K562 (cell line): Measurements from ENCODE around the gene ANKS1A. TPM values are rescaled to one million over a fixed set of nuclear protein-coding genes. Genes with fewer than 3 reads are reported as not detected.

Experiments used
- CBX3 ChIP-seq, 2 experiments: IDR thresholded peaks; 1 replicate in 1 of 2; 2 replicates in 1 of 2; pipeline ENCODE4 v1.6.1; 2012; ENCODE audit warnings: inconsistent platforms in 2 of 2, low read length in 2 of 2, borderline replicate concordance in 1 of 2, control low read depth in 1 of 2
- EP400 ChIP-seq: fragments of 450-650 bp; IDR thresholded peaks from 2 replicates; pipeline ENCODE4 v1.6.1; 2017; ENCODE audit warnings: antibody characterized with exemption, mild to moderate bottlenecking, moderate library complexity
- RAD21 ChIP-seq, 2 experiments: fragments of 250-450 bp in 1 of 2; fragments of 450-650 bp in 1 of 2; sonication (Bioruptor Pico) in 1 of 2; formaldehyde crosslinking in 1 of 2; IDR thresholded peaks in 1 of 2; conservative IDR thresholded peaks in 1 of 2; 2 replicates each; pipeline versions ENCODE4 v1.4.0 to v1.8.0; 2020 to 2022; ENCODE audit warnings: mild to moderate bottlenecking in 2 of 2, moderate library complexity in 1 of 2
- SRF ChIP-seq, 2 experiments: fragments of 250-450, 450-650 bp in 1 of 2; sonication (Bioruptor Pico) in 1 of 2; sonication (generic) in 1 of 2; formaldehyde crosslinking; IDR thresholded peaks; 2 replicates each; pipeline versions ENCODE4 v1.5.0 to v1.5.1; 2020 to 2022; ENCODE audit warnings: mild to moderate bottlenecking in 1 of 2, missing genetic modification reagents in 1 of 2
- polyA plus RNA-seq, 8 experiments: library from polyadenylated mRNA; depleted of rRNA in 4 of 8; stranded (reverse) in 5 of 8; unstranded in 3 of 8; fragments of >200 nt; fragmentation: Nextera tagmentation in 2 of 8; fragmentation: Illumina TruSeq in 1 of 8; extraction: Ambion mirVana in 2 of 8; extraction: Trizol in 1 of 8; gene quantifications; 2 replicates each; pipeline versions ENCODE4 v1.2.1 to v1.2.3, GENCODE V29; 2011 to 2014; ENCODE audit warnings: inconsistent platforms in 1 of 8, missing spikeins in 1 of 8
- total RNA-seq, 7 experiments: library from RNA; depleted of rRNA in 6 of 7; stranded (reverse); fragments of >200 nt in 6 of 7; fragmentation: Illumina TruSeq in 2 of 7; extraction: Trizol in 2 of 7; gene quantifications; 2 replicates each; pipeline versions ENCODE4 v1.2.1 to v1.2.3, GENCODE V29; 2011 to 2021; ENCODE audit warnings: low replicate concordance in 1 of 7
- TF ChIP-seq, protein P1 (sequence below): fragments of 450-650 bp; IDR thresholded peaks from 2 replicates; pipeline ENCODE4 v1.6.1; 2016; ENCODE audit warnings: mild to moderate bottlenecking, moderate library complexity
- TF ChIP-seq, protein P2 (sequence below): fragments of 450-650 bp; conservative IDR thresholded peaks from 2 replicates; pipeline ENCODE4 v1.6.1; 2016; ENCODE audit warnings: missing genetic modification characterization, low read depth, mild to moderate bottlenecking, missing compliant biosample characterization, moderate library complexity
- TF ChIP-seq, protein P3 (sequence below): sonication (generic); formaldehyde crosslinking; IDR thresholded peaks from 2 replicates; pipeline ENCODE4 v1.9.0; 2022; ENCODE audit warnings: mild to moderate bottlenecking, missing genetic modification reagents
- TF ChIP-seq, protein P4 (sequence below): sonication (generic); formaldehyde crosslinking; IDR thresholded peaks from 2 replicates; pipeline ENCODE4 v1.8.1; 2022; ENCODE audit warnings: missing genetic modification reagents
- TF ChIP-seq, protein P5 (sequence below), 3 experiments: IDR thresholded peaks in 2 of 3; conservative IDR thresholded peaks in 1 of 3; 2 replicates each; pipeline ENCODE4 v1.5.1; 2011 to 2012; ENCODE audit warnings: low read length in 3 of 3, mild to moderate bottlenecking in 3 of 3, control low read depth in 2 of 3, improper control_type of control experiment in 1 of 3, inconsistent platforms in 1 of 3, low read depth in 1 of 3, mixed read lengths in 1 of 3, moderate library complexity in 1 of 3; ENCODE audit not compliant: insufficient read depth in 2 of 3

The ANKS1A gene
- total and polyA plus RNA-seq, 9 of the 15 experiments (the other 6 are each of a cell fraction or from before 2014, with no cell fraction given): 1.1 to 13.8 (median 5.3) TPM

DNA sequence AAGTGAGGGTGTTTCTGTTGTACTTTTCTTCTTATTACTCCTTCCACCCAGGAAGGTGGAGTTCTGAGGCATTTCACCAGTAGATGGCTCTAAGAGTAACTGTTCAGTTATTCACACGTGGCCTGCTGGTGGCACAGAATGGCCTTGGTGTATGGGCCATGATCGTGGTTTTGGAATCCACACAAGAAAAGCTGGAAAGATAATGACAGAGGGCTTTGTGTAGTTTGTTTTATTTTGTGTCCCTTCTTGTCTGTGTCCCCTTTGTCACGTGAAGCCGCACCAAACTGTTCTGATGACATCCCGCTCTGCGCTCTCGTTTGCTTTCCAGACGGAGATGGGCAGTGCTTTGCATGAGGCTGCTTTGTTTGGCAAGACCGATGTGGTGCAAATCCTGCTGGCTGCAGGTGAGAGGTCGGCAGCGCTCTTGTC lies 93.4 kb downstream of the ANKS1A start (continued):
- TF ChIP-seq, protein P1, sequence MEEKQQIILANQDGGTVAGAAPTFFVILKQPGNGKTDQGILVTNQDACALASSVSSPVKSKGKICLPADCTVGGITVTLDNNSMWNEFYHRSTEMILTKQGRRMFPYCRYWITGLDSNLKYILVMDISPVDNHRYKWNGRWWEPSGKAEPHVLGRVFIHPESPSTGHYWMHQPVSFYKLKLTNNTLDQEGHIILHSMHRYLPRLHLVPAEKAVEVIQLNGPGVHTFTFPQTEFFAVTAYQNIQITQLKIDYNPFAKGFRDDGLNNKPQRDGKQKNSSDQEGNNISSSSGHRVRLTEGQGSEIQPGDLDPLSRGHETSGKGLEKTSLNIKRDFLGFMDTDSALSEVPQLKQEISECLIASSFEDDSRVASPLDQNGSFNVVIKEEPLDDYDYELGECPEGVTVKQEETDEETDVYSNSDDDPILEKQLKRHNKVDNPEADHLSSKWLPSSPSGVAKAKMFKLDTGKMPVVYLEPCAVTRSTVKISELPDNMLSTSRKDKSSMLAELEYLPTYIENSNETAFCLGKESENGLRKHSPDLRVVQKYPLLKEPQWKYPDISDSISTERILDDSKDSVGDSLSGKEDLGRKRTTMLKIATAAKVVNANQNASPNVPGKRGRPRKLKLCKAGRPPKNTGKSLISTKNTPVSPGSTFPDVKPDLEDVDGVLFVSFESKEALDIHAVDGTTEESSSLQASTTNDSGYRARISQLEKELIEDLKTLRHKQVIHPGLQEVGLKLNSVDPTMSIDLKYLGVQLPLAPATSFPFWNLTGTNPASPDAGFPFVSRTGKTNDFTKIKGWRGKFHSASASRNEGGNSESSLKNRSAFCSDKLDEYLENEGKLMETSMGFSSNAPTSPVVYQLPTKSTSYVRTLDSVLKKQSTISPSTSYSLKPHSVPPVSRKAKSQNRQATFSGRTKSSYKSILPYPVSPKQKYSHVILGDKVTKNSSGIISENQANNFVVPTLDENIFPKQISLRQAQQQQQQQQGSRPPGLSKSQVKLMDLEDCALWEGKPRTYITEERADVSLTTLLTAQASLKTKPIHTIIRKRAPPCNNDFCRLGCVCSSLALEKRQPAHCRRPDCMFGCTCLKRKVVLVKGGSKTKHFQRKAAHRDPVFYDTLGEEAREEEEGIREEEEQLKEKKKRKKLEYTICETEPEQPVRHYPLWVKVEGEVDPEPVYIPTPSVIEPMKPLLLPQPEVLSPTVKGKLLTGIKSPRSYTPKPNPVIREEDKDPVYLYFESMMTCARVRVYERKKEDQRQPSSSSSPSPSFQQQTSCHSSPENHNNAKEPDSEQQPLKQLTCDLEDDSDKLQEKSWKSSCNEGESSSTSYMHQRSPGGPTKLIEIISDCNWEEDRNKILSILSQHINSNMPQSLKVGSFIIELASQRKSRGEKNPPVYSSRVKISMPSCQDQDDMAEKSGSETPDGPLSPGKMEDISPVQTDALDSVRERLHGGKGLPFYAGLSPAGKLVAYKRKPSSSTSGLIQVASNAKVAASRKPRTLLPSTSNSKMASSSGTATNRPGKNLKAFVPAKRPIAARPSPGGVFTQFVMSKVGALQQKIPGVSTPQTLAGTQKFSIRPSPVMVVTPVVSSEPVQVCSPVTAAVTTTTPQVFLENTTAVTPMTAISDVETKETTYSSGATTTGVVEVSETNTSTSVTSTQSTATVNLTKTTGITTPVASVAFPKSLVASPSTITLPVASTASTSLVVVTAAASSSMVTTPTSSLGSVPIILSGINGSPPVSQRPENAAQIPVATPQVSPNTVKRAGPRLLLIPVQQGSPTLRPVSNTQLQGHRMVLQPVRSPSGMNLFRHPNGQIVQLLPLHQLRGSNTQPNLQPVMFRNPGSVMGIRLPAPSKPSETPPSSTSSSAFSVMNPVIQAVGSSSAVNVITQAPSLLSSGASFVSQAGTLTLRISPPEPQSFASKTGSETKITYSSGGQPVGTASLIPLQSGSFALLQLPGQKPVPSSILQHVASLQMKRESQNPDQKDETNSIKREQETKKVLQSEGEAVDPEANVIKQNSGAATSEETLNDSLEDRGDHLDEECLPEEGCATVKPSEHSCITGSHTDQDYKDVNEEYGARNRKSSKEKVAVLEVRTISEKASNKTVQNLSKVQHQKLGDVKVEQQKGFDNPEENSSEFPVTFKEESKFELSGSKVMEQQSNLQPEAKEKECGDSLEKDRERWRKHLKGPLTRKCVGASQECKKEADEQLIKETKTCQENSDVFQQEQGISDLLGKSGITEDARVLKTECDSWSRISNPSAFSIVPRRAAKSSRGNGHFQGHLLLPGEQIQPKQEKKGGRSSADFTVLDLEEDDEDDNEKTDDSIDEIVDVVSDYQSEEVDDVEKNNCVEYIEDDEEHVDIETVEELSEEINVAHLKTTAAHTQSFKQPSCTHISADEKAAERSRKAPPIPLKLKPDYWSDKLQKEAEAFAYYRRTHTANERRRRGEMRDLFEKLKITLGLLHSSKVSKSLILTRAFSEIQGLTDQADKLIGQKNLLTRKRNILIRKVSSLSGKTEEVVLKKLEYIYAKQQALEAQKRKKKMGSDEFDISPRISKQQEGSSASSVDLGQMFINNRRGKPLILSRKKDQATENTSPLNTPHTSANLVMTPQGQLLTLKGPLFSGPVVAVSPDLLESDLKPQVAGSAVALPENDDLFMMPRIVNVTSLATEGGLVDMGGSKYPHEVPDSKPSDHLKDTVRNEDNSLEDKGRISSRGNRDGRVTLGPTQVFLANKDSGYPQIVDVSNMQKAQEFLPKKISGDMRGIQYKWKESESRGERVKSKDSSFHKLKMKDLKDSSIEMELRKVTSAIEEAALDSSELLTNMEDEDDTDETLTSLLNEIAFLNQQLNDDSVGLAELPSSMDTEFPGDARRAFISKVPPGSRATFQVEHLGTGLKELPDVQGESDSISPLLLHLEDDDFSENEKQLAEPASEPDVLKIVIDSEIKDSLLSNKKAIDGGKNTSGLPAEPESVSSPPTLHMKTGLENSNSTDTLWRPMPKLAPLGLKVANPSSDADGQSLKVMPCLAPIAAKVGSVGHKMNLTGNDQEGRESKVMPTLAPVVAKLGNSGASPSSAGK: peak; percentile 89
- TF ChIP-seq RAD21 (CRISPR knock-in tag; conservative IDR thresholded peaks at IDR 0.05 in 1 of 2, IDR thresholded peaks at IDR 0.05 in 1 of 2) (peak in 1 of 2 experiments; percentile 57; a peak in 2 of 4 replicates), EP400 (peak; percentile 66; the same call in 1 of the 2 replicates), CBX3 (IDR thresholded peaks at IDR 0.05; ENCODE audit: borderline replicate concordance in 1 of 2, low read length in 2 of 2) (0 out of 3 replicates have a peak, but pooled peaks of 1 of the 2 experiments have one; percentile 1), SRF (CRISPR knock-in tag; IDR thresholded peaks at IDR 0.05) (peak in 1 of 2 experiments; percentile 26; a peak in 1 of 4 replicates)
- TF ChIP-seq, protein P2, sequence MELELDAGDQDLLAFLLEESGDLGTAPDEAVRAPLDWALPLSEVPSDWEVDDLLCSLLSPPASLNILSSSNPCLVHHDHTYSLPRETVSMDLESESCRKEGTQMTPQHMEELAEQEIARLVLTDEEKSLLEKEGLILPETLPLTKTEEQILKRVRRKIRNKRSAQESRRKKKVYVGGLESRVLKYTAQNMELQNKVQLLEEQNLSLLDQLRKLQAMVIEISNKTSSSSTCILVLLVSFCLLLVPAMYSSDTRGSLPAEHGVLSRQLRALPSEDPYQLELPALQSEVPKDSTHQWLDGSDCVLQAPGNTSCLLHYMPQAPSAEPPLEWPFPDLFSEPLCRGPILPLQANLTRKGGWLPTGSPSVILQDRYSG (tag): 0 out of 2 replicates have a peak, but pooled peaks have one; percentile 26
- TF ChIP-seq, protein P3, sequence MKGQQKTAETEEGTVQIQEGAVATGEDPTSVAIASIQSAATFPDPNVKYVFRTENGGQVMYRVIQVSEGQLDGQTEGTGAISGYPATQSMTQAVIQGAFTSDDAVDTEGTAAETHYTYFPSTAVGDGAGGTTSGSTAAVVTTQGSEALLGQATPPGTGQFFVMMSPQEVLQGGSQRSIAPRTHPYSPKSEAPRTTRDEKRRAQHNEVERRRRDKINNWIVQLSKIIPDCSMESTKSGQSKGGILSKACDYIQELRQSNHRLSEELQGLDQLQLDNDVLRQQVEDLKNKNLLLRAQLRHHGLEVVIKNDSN (CRISPR knock-in tag): 0 out of 2 replicates have a peak, but pooled peaks have one; percentile 32
- TF ChIP-seq, protein P4, sequence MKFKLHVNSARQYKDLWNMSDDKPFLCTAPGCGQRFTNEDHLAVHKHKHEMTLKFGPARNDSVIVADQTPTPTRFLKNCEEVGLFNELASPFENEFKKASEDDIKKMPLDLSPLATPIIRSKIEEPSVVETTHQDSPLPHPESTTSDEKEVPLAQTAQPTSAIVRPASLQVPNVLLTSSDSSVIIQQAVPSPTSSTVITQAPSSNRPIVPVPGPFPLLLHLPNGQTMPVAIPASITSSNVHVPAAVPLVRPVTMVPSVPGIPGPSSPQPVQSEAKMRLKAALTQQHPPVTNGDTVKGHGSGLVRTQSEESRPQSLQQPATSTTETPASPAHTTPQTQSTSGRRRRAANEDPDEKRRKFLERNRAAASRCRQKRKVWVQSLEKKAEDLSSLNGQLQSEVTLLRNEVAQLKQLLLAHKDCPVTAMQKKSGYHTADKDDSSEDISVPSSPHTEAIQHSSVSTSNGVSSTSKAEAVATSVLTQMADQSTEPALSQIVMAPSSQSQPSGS (CRISPR knock-in tag): no peak
- TF ChIP-seq, protein P5, sequence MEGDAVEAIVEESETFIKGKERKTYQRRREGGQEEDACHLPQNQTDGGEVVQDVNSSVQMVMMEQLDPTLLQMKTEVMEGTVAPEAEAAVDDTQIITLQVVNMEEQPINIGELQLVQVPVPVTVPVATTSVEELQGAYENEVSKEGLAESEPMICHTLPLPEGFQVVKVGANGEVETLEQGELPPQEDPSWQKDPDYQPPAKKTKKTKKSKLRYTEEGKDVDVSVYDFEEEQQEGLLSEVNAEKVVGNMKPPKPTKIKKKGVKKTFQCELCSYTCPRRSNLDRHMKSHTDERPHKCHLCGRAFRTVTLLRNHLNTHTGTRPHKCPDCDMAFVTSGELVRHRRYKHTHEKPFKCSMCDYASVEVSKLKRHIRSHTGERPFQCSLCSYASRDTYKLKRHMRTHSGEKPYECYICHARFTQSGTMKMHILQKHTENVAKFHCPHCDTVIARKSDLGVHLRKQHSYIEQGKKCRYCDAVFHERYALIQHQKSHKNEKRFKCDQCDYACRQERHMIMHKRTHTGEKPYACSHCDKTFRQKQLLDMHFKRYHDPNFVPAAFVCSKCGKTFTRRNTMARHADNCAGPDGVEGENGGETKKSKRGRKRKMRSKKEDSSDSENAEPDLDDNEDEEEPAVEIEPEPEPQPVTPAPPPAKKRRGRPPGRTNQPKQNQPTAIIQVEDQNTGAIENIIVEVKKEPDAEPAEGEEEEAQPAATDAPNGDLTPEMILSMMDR (IDR thresholded peaks at IDR 0.05 in 2 of 3, conservative IDR thresholded peaks at IDR 0.05 in 1 of 3; ENCODE audit: insufficient read depth in 2 of 3, low read depth in 1 of 3, low read length in 3 of 3): peak; percentile 58 to 70 (median 69); a peak in 5 of 6 replicates
